Hematopoietic multipotent progenitor cell treated with erythropoietin and hydrocortisone succinate and interleukin-3 and kit ligand, for 17 days (in vitro differentiated cells): ENCODE data around the gene IKZF3.
"Not testable (repeated sequence)": the region's sequence is repeated elsewhere in the genome, so short reads cannot be mapped to it uniquely, and the experiment has no call there.

ENCODE experiments used
- DNase-seq: peaks from one replicate; pipeline ENCODE4 v3.0.0-alpha.2; 2015; ENCODE audit warnings: low spot score

The IKZF3 gene

GRCh38 chr17:39755554-39756379, 108.3 kb downstream of the IKZF3 start:
- DNase-seq: no peak

DNA sequence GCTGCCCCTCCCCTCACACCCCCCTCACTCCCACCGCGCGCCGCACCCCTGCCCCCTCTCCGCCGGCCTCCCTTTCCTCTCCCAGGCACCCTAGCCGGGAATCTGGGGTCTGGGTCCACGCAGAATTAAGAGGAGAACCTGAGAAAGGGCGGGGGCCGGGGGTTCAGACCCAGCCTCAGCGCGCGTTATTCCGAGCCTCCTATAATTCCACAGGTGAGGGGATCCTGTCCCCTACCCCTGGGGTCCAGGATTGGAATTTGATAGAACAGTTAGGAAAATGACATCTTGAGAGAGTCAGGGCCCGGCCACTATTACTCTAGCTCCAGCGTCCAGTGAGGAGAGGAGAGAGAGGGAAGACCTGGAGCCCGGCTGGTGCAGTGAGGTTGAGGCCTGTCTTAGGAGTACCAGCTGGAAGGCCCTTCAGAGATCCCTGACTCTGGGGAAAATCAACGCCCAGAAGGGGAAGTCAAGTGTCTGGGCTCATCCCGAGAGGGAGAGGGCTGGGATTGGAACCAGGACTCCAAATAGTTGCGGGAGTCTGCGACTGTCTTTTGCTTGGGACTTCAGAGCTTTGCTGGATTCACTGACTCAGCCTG, 109.1 kb downstream of the IKZF3 start:
- no peak for DNase-seq

- DNase-seq: peak; percentile 85
These were observed 109.8 kb downstream of the IKZF3 start for GRCh38 chr17:39754161-39754957.

- DNase-seq: no peak
These were observed 110.5 kb downstream of the IKZF3 start for GRCh38 chr17:39753514-39754160.

DNA sequence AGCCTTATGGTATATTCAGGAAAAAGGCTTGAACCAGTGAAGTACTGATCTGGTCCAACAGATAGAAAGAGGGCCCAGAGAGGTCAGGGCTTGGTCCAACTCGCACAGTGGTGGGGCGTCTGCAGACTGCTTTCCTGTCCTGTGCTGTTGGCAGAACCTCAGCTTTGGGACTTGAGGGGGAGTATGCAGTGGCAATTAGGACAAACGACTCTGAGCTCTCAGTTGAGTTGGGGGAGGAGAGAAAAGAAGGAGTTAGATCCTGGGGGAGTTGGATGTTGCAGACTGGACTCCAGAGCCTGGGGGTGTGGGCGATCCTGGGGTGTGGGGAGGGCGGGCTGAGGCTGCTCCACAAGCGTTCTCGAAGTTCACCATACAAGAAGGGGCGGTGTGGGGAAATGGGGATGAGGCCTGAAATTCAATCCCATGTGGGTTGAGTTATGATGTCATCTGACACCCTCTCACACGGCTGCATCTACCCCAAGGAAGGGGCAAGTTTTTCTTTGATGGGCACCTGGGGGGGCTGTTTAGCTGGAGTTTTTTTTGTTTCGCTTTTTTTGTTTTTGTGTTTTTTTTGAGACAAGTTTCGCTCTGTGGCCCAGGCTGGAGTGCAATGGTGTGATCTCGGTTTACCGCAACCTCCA, 111.8 kb downstream of the IKZF3 start:
- DNase-seq: no peak

- no peak for DNase-seq
These were observed 112.5 kb downstream of the IKZF3 start for GRCh38 chr17:39751637-39752036.

- DNase-seq: no peak
These were observed 113.0 kb downstream of the IKZF3 start for GRCh38 chr17:39751016-39751543.

- no peak for DNase-seq
These were observed 113.7 kb downstream of the IKZF3 start for GRCh38 chr17:39750131-39751015.

DNA sequence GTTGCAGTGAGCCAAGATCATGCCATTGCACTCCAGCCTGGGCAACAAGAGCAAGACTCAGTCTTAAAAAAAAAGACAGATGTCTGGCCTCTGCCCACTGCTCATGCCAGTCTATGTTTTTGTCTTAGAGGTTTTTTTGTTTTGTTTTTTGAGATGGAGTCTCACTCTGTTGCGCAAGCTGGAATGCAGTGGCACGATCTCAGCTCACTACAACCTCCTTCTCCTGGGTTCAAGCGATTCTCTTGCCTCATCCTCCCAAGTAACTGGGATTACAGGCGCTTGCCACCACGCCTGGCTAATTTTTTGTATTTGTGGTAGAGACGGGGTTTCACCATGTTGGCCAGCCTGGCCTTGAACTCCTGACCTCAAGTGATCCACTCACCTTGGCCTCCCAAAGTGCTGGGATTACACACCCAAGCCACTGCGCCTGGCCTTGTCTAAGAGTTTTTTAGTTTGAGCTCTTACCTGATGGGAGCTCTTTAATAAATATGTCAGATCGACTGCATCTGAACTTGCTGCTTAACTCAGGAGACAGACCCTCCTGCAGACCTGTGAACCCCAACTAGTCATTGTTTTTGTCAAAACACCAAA, 115.6 kb downstream of the IKZF3 start:
- DNase-seq: not testable (repeated sequence)

GRCh38 chr17:39747745-39748144, 116.4 kb downstream of the IKZF3 start:
- no peak for DNase-seq

GRCh38 chr17:39746145-39746461, 118.0 kb downstream of the IKZF3 start:
- DNase-seq: no peak

DNA sequence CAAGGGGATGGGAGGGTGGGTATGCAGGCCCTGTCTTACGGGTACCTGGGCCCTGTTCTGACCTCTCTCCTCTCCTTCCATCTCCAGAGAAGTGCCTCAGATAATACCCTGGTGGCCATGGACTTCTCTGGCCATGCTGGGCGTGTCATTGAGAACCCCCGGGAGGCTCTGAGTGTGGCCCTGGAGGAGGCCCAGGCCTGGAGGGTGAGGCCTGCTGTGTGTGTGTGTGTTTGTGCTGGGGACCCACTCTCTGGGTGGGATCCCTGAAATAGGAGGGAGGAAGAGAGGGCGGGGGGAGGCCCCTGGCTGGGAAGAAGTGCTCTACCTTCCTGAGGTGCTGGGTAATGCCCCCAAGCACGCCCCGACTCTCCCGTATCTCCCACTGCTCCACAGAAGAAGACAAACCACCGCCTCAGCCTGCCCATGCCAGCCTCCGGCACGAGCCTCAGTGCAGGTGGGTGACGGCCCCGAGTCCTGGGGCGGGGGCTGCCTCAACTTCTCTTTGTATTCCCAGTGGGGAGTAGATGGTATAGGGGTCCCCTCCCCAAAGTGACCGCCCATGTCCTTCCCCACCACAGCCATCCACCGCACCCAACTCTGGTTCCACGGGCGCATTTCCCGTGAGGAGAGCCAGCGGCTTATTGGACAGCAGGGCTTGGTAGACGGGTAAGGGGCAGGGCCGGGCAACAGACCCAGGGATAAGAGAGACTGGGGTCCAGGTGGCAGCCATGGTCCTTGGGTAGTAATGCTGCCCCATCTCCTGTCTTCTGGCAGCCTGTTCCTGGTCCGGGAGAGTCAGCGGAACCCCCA, 118.6 kb downstream of the IKZF3 start:
- no peak for DNase-seq

- DNase-seq: no peak
These were observed 119.3 kb downstream of the IKZF3 start for GRCh38 chr17:39744836-39745215.

- DNase-seq: no peak
These were observed 119.9 kb downstream of the IKZF3 start for GRCh38 chr17:39744075-39744835.

GRCh38 chr17:39742856-39743436, 121.2 kb downstream of the IKZF3 start:
- no peak for DNase-seq

- no peak for DNase-seq
These were observed 121.8 kb downstream of the IKZF3 start for GRCh38 chr17:39742126-39742855.

GRCh38 chr17:39740357-39741111, 123.6 kb downstream of the IKZF3 start:
- no peak for DNase-seq
